Panc1 (cell line): ENCODE results near the gene STX2.

Experiments
- CTCF ChIP-seq: fragments of 450-650 bp; IDR thresholded peaks from 2 replicates; pipeline ENCODE4 v1.5.1; 2017; ENCODE audit warnings: mild to moderate bottlenecking
- POLR2AphosphoS5 ChIP-seq: IDR thresholded peaks from 2 replicates; pipeline ENCODE4 v1.6.1; 2012; ENCODE audit warnings: mild to moderate bottlenecking, low read depth, low read length, moderate library complexity
- REST ChIP-seq, 2 experiments: IDR thresholded peaks; 2 replicates each; pipeline ENCODE4 v1.6.1; 2011 to 2012; ENCODE audit warnings: low read depth in 2 of 2, control low read depth in 1 of 2, low read length in 1 of 2, mild to moderate bottlenecking in 1 of 2, moderate library complexity in 1 of 2; ENCODE audit not compliant: insufficient read depth in 1 of 2
- SIN3A ChIP-seq: IDR thresholded peaks from 2 replicates; pipeline ENCODE4 v1.6.1; 2012; ENCODE audit warnings: low read depth, mild to moderate bottlenecking, low read length, moderate library complexity, borderline replicate concordance; ENCODE audit not compliant: insufficient read depth
- TCF7L2 ChIP-seq: IDR thresholded peaks from 2 replicates; pipeline ENCODE4 v1.6.1; 2011; ENCODE audit warnings: mild to moderate bottlenecking, low read depth, low read length, inconsistent platforms

DNA sequence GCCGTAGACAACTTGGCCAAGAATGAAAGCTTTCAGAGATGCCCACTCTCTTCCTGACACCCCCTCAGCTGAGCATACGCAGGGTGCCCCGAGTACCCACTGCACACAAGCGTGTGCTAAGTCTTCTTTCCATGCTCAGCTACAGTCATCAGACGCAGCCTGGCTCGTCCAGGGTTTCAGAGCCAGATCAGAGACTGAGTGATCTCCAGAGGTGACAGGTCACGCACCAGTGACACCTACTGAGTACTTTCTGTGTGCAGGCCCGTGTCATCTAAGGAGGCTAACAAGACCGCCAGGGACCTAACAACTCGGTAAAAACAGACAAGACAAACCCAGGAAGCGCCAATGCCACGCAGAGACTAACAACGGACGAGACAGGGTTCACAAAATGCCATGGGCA is 25.1 kb downstream of the STX2 start:
- TF ChIP-seq CTCF (no peak), POLR2AphosphoS5 (no peak), SIN3A (no peak), REST (IDR thresholded peaks at IDR 0.05; ENCODE audit: insufficient read depth in 1 of 2, low read depth in 2 of 2, low read length in 1 of 2) (no peak), TCF7L2 (no peak)
